GM23248 (cell line): ENCODE measurements around the gene ABCA1. TPM values are rescaled to one million over a fixed set of nuclear protein-coding genes. Genes with fewer than 3 reads are reported as not detected.
"Not testable (repeated sequence)": the region's sequence is repeated elsewhere in the genome, so short reads cannot be mapped to it uniquely, and the experiment has no call there.

ENCODE experiments used
- DNase-seq: peaks from one replicate; pipeline ENCODE4 v3.0.0-alpha.2; 2015
- H2AFZ ChIP-seq: fragments of 200-600 bp; sonication (generic); 2 replicates; pipeline ENCODE4 v1.6.1; 2016; ENCODE audit warnings: antibody characterized with exemption
- H3F3A ChIP-seq: fragments of 200-600 bp; sonication (generic); 2 replicates; pipeline ENCODE4 v1.6.1; 2016; ENCODE audit warnings: mild to moderate bottlenecking, antibody characterized with exemption, mixed run types; ENCODE audit not compliant: insufficient read depth
- H3K27ac ChIP-seq: fragments of 200-600 bp; sonication (generic); 2 replicates; pipeline ENCODE4 v1.5.1; 2016; ENCODE audit warnings: mild to moderate bottlenecking
- H3K27me3 ChIP-seq: fragments of 200-600 bp; sonication (generic); replicated peaks from 2 replicates; pipeline ENCODE4 v1.6.1; 2016; ENCODE audit warnings: mild to moderate bottlenecking; ENCODE audit not compliant: insufficient read depth
- H3K36me3 ChIP-seq: fragments of 200-600 bp; sonication (generic); 2 replicates; pipeline ENCODE4 v1.6.1; 2016; ENCODE audit warnings: low read depth, mild to moderate bottlenecking
- H3K4me1 ChIP-seq: fragments of 200-600 bp; sonication (generic); 2 replicates; pipeline ENCODE4 v1.6.1; 2016; ENCODE audit warnings: mild to moderate bottlenecking; ENCODE audit not compliant: insufficient read depth
- H3K4me2 ChIP-seq: fragments of 200-600 bp; sonication (generic); one replicate; pipeline ENCODE4 v1.6.1; 2016; ENCODE audit warnings: mild to moderate bottlenecking; ENCODE audit not compliant: unreplicated experiment
- H3K4me3 ChIP-seq: fragments of 200-600 bp; sonication (generic); 2 replicates; pipeline ENCODE4 v1.5.1; 2016; ENCODE audit warnings: mild to moderate bottlenecking
- H3K79me2 ChIP-seq: fragments of 200-600 bp; sonication (generic); 2 replicates; pipeline ENCODE4 v1.6.1; 2016; ENCODE audit warnings: mild to moderate bottlenecking; ENCODE audit not compliant: insufficient read depth
- H3K9ac ChIP-seq: fragments of 200-600 bp; sonication (generic); 2 replicates; pipeline ENCODE4 v1.6.1; 2016; ENCODE audit warnings: mild to moderate bottlenecking
- H3K9me2 ChIP-seq: fragments of 200-600 bp; sonication (generic); 2 replicates; pipeline ENCODE4 v1.6.1; 2016; ENCODE audit warnings: mixed run types, mild to moderate bottlenecking, moderate library complexity; ENCODE audit not compliant: insufficient read depth
- H3K9me3 ChIP-seq: fragments of 200-600 bp; sonication (generic); one replicate; pipeline ENCODE4 v1.6.1; 2017; ENCODE audit warnings: low read depth
- H4K20me1 ChIP-seq: fragments of 200-600 bp; sonication (generic); 2 replicates; pipeline ENCODE4 v1.6.0; 2016; ENCODE audit not compliant: insufficient read depth
- EZH2 ChIP-seq: fragments of 200-600 bp; sonication (generic); IDR thresholded peaks from 2 replicates; pipeline ENCODE4 v1.6.1; 2018; ENCODE audit warnings: antibody characterized with exemption, mild to moderate bottlenecking; ENCODE audit not compliant: insufficient read depth, poor library complexity, severe bottlenecking
- EZH2phosphoT487 ChIP-seq: fragments of 200-600 bp; sonication (generic); IDR thresholded peaks from 2 replicates; pipeline ENCODE4 v1.6.1; 2018; ENCODE audit warnings: antibody characterized with exemption, moderate library complexity, mild to moderate bottlenecking, low read depth; ENCODE audit not compliant: insufficient read depth
- WGBS, 2 experiments: methylation state at CpG; one replicate each; pipeline ENCODE4 v1.1.6; 2015 to 2017; ENCODE audit warnings: low lambda C conversion rate in 2 of 2, low coverage in 1 of 2; ENCODE audit errors: missing lambda C conversion rate in 2 of 2; 5-methylcytosine and 5-hydroxymethylcytosine counted together
- in situ Hi-C: fragments of 300-500 bp; cut with MboI; formaldehyde crosslinking; loops from 2 replicates; pipeline ENCODE4 v1.15.0; 2020
- polyA plus RNA-seq: library from polyadenylated mRNA; unstranded; fragments of >200 nt; fragmentation: Nextera tagmentation; extraction: Ambion mirVana; gene quantifications from 2 replicates; pipeline ENCODE4 v1.2.1, GENCODE V29; 2016
- total RNA-seq: library from RNA; depleted of rRNA; stranded (reverse); fragments of >200 nt; shearing (Covaris generic); gene quantifications from 2 replicates; pipeline ENCODE4 v1.2.3, GENCODE V29; 2014

The ABCA1 gene
- total and polyA plus RNA-seq, 2 experiments from 2014 or later: 6.8 to 15.9 TPM

DNA sequence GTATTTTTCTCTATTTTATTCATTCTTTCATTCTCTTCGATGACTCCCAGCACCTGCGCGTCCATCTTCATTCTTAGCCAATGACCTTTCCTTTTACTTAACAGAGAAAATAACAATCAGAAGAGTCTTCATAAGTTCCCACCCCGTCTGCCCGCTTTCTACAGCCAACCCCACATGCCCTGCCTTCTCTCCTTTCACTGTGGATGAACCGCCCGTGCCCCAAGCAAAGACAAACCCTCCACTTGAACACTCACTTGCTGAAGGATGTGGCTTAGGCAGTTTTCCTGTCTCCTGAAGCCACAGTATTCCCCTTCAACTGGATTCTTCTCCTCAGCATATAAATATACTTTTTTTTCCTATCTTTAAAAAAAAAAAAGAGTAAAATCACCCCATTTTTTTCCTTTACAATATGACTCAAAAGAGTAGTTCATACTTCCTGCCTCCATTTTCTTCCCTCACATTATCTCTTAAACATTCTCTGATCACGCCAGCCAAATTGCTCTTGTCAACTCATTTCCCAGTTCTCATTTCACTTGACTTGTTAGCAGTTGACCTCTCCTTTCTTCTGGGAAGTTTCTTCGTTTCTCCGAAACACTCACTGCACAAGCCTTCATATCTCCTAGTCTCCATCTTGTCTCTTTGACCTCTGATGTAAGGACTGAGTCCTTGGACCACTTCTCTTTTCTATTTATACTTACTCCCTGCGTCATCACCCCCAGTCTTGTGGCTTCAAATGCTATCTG, 153.0 kb downstream of the ABCA1 start:
- in situ Hi-C loops: no loop called here
- no peak for TF ChIP-seq EZH2
- no peak for TF ChIP-seq EZH2phosphoT487
- H3K27ac ChIP-seq: no peak overlapping the region
- H3K9ac ChIP-seq: no peak overlapping the region
- H3K36me3 ChIP-seq: no peaks in the 10 kb centered on the region
- no peak overlapping the region for H3K4me3 ChIP-seq
- no peak for DNase-seq
- no peaks in the 10 kb centered on the region for H3K27me3 ChIP-seq
- no peak overlapping the region for H2AFZ ChIP-seq
- H3K4me1 ChIP-seq: peaks cover 16% of the 10 kb centered on the region
- peaks cover 12% of the 10 kb centered on the region; the same call in 1 of the 2 replicates for H3F3A ChIP-seq
- H3K9me3 ChIP-seq: no peaks in the 10 kb centered on the region
- H4K20me1 ChIP-seq: no peaks in the 10 kb centered on the region
- H3K79me2 ChIP-seq: no peaks in the 10 kb centered on the region
- no peak overlapping the region for H3K4me2 ChIP-seq
- 95 to 96% methylated on average over 11 of the region's 11 CpGs for WGBS, 2 experiments
- H3K9me2 ChIP-seq: no peaks in the 10 kb centered on the region

- Histone ChIP-seq H3F3A (peaks cover 13% of the 10 kb centered on the region; the same call in 1 of the 2 replicates), H3K27me3 (no peaks in the 10 kb centered on the region), H3K9ac (no peak overlapping the region), H3K9me3 (no peaks in the 10 kb centered on the region), H3K9me2 (no peaks in the 10 kb centered on the region), H3K4me1 (peaks cover 16% of the 10 kb centered on the region), H3K27ac (no peak overlapping the region), H3K36me3 (no peaks in the 10 kb centered on the region), H3K4me3 (no peak overlapping the region), H3K4me2 (no peak overlapping the region), H4K20me1 (no peaks in the 10 kb centered on the region), H3K79me2 (no peaks in the 10 kb centered on the region), H2AFZ (no peak overlapping the region)
- TF ChIP-seq EZH2 (no peak), EZH2phosphoT487 (no peak)
- DNase-seq: no peak
- in situ Hi-C loops: no loop called here
- WGBS, 2 experiments: 89 to 92% methylated on average over 1 of the region's 1 CpG
Observed at GRCh38 chr9:104774132-104774531, 153.8 kb downstream of the ABCA1 start.

- no peaks in the 10 kb centered on the region for H3K9me2 ChIP-seq
- H3K79me2 ChIP-seq: no peaks in the 10 kb centered on the region
- peak overlapping the region; percentile 59 for H2AFZ ChIP-seq
- H3K4me1 ChIP-seq: peaks cover 14% of the 10 kb centered on the region
- no peaks in the 10 kb centered on the region for H3K36me3 ChIP-seq
- 0 out of 2 replicates have a peak overlapping the region, but pooled peaks have one; percentile 16 for H3K9ac ChIP-seq
- H3K27ac ChIP-seq: no peak overlapping the region
- H3K4me2 ChIP-seq: peak overlapping the region; percentile 59
- 61% methylated on average over 5 of the region's 5 CpGs for WGBS, 2 experiments
- H3K4me3 ChIP-seq: 0 out of 2 replicates have a peak overlapping the region, but pooled peaks have one; percentile 7
- H3K9me3 ChIP-seq: no peaks in the 10 kb centered on the region
- H3F3A ChIP-seq: peaks cover 11% of the 10 kb centered on the region; the same call in 1 of the 2 replicates
- in situ Hi-C loops: no loop called here
- no peak for TF ChIP-seq EZH2phosphoT487
- TF ChIP-seq EZH2: no peak
- no peaks in the 10 kb centered on the region for H4K20me1 ChIP-seq
- no peaks in the 10 kb centered on the region for H3K27me3 ChIP-seq
- DNase-seq: peak; percentile 40
Observed at GRCh38 chr9:104772714-104773510, 155.0 kb downstream of the ABCA1 start.

DNA sequence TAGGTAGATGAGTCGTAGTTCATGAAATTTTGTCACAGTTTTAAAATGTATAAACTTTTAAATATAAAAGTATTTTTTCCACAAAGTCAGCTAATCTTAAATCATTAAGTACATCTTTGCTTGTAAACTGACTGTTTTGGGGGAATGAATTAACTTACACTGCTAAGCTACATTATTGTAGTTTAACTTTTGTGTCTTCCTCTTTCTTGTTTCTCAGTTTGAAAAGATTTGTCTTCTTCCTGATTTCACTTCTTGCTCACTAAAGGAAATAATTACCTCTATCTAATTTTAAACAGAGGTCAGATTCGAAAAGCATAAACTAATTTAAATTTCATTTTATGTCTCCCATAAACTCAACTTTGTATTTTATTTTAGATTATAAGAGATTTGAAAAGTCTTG, 158.3 kb downstream of the ABCA1 start:
- in situ Hi-C loops: no loop called here
- Histone ChIP-seq H3K79me2 (no peaks in the 10 kb centered on the region), H3K27me3 (no peaks in the 10 kb centered on the region), H3K9ac (no peak overlapping the region), H3K4me2 (no peak overlapping the region), H2AFZ (no peak overlapping the region), H3K9me2 (no peaks in the 10 kb centered on the region), H3F3A (peaks cover 8% of the 10 kb centered on the region; the same call in 1 of the 2 replicates), H3K27ac (no peak overlapping the region), H3K4me3 (no peak overlapping the region), H3K9me3 (no peaks in the 10 kb centered on the region), H4K20me1 (no peaks in the 10 kb centered on the region), H3K36me3 (no peaks in the 10 kb centered on the region), H3K4me1 (no peaks in the 10 kb centered on the region)
- no peak for TF ChIP-seq EZH2phosphoT487
- no peak for TF ChIP-seq EZH2
- 92% methylated on average over 2 of the region's 2 CpGs for WGBS, 2 experiments
- DNase-seq: no peak

GRCh38 chr9:104769029-104769428, 158.9 kb downstream of the ABCA1 start:
- H3F3A ChIP-seq, H3K4me1 ChIP-seq, H3K4me3 ChIP-seq, H3K9ac ChIP-seq, H3K4me2 ChIP-seq, H2AFZ ChIP-seq, H3K79me2 ChIP-seq, in situ Hi-C loops, H3K36me3 ChIP-seq, H3K9me2 ChIP-seq, H4K20me1 ChIP-seq, H3K9me3 ChIP-seq, H3K27ac ChIP-seq, H3K27me3 ChIP-seq, DNase-seq: not testable (repeated sequence)
- WGBS, 2 experiments: 95 to 98% methylated on average over 12 of the region's 12 CpGs
